Neural progenitor cell (in vitro differentiated cells): Measurements from ENCODE around the gene MRPS10. TPM values are rescaled to one million over a fixed set of nuclear protein-coding genes. Genes with fewer than 3 reads are reported as not detected.

Experiments
- DNase-seq: peaks from one replicate; pipeline ENCODE4 v3.0.0-alpha.2; 2016; ENCODE audit warnings: low spot score
- H2AFZ ChIP-seq: fragments of 200-600 bp; sonication (generic); replicated peaks from 2 replicates; pipeline ENCODE4 v1.6.1; 2016; ENCODE audit warnings: antibody characterized with exemption
- H3F3A ChIP-seq: fragments of 200-600 bp; sonication (generic); 2 replicates; pipeline ENCODE4 v1.6.1; 2016; ENCODE audit warnings: antibody characterized with exemption, low read depth
- H3K27ac ChIP-seq: fragments of 200-600 bp; sonication (generic); 2 replicates; pipeline ENCODE4 v1.5.1; 2016; ENCODE audit warnings: mild to moderate bottlenecking
- H3K27me3 ChIP-seq: fragments of 200-600 bp; sonication (generic); 2 replicates; pipeline ENCODE4 v1.6.1; 2016; ENCODE audit warnings: mild to moderate bottlenecking, moderate library complexity
- H3K36me3 ChIP-seq: fragments of 200-600 bp; sonication (generic); 2 replicates; pipeline ENCODE4 v1.5.1; 2016
- H3K4me1 ChIP-seq: fragments of 200-600 bp; sonication (generic); 2 replicates; pipeline ENCODE4 v1.6.1; 2016; ENCODE audit warnings: mixed run types
- H3K4me2 ChIP-seq: fragments of 200-600 bp; sonication (generic); 2 replicates; pipeline ENCODE4 v1.6.1; 2016
- H3K4me3 ChIP-seq: fragments of 200-600 bp; sonication (generic); 2 replicates; pipeline ENCODE4 v1.5.1; 2016
- H3K79me2 ChIP-seq: fragments of 200-600 bp; sonication (generic); 2 replicates; pipeline ENCODE4 v1.6.1; 2016; ENCODE audit warnings: low read depth
- H3K9ac ChIP-seq: fragments of 200-600 bp; sonication (generic); 2 replicates; pipeline ENCODE4 v1.6.1; 2016
- H3K9me3 ChIP-seq: fragments of 200-600 bp; sonication (generic); 2 replicates; pipeline ENCODE4 v1.5.1; 2016; ENCODE audit warnings: low read depth
- H4K20me1 ChIP-seq: fragments of 200-600 bp; sonication (generic); 2 replicates; pipeline ENCODE4 v1.6.1; 2016; ENCODE audit warnings: low read depth
- H3K27ac Mint-ChIP-seq: 3 replicates; pipeline ENCODE4 v1.8.0; 2021; ENCODE audit warnings: mixed read lengths
- H3K27me3 Mint-ChIP-seq: 2 replicates; pipeline ENCODE4 v1.8.0; 2022; ENCODE audit warnings: low read depth, mild to moderate bottlenecking, inconsistent platforms, moderate library complexity, mixed read lengths; ENCODE audit not compliant: insufficient read depth
- H3K36me3 Mint-ChIP-seq: 3 replicates; pipeline ENCODE4 v1.8.0; 2021; ENCODE audit warnings: mixed read lengths
- H3K4me1 Mint-ChIP-seq: 3 replicates; pipeline ENCODE4 v1.8.0; 2021; ENCODE audit warnings: mixed read lengths
- H3K4me3 Mint-ChIP-seq: 3 replicates; pipeline ENCODE4 v1.8.0; 2021; ENCODE audit warnings: mild to moderate bottlenecking, moderate library complexity, mixed read lengths
- H3K9me3 Mint-ChIP-seq: 3 replicates; pipeline ENCODE4 v1.8.0; 2020; ENCODE audit warnings: mixed read lengths
- EZH2 ChIP-seq: fragments of 200-600 bp; sonication (generic); IDR thresholded peaks from 2 replicates; pipeline ENCODE4 v1.6.1; 2017; ENCODE audit warnings: antibody characterized with exemption, mild to moderate bottlenecking, moderate library complexity
- EZH2phosphoT487 ChIP-seq: fragments of 200-600 bp; sonication (generic); IDR thresholded peaks from 2 replicates; pipeline ENCODE4 v1.6.1; 2017; ENCODE audit warnings: antibody characterized with exemption
- total RNA-seq: library from RNA; depleted of rRNA; stranded (reverse); fragments of >200 nt; gene quantifications from 2 replicates; pipeline ENCODE4 v1.2.3, GENCODE V29; 2015; ENCODE audit warnings: low replicate concordance
- TF ChIP-seq, protein P1 (sequence below): fragments of 200-600 bp; sonication (generic); IDR thresholded peaks from 2 replicates; pipeline ENCODE4 v1.5.1; 2017; ENCODE audit warnings: antibody characterized with exemption, mild to moderate bottlenecking

Gene MRPS10
- 42.1 and 68.0 TPM in 2 replicates for total RNA-seq

DNA sequence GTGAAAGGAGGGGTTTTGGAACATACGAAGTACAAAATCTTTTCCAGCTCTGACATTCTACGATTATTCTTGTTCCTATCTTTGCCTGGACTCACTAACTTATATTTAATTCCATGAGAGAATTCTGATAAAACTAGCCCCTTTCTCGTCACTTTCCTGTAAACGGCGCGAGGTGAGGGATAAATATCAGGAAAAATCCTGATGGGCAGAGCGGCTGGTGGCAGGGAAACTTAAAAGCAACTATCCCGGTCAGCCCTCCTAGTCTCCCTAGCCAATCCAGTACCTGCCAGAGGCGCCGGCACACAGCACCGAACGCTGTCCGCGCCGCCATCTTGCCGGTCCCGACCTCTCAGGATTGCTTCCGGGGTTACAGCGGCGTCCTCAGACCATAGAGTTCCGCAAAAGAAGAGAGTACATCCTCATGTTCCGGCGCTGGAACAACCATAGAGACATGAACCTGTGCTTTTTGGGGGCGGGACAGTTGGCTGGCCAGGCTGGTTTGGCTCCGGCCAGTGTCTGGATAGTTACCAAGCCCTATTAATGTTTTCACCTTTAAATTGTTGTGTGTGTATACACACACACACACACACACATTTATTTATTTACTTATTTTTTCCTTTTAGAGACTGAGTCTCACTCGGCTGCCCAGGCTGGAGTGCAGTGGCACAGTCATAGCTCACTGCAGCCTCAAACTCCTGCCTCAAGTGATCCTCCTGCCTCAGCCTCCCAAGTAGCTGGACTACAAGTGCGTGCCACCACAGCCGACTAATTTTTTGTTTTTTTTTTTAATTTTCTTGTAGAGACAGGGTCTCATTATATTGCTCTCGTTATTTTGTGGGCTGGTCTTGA lies at the start of gene MRPS10:
MRPS10 (minus strand) TSS at position 343 of the 849 bp plus-strand sequence; CDS start at position 331, 12 bp downstream.
- peak within 1 kb of the TSS; percentile 84 for H3K4me3 ChIP-seq
- H3K27me3 Mint-ChIP-seq, result no peaks in the 10 kb centered on the region
- H4K20me1 ChIP-seq, result no peaks in the 10 kb centered on the region
- H3K9ac ChIP-seq, result peak within 1 kb of the TSS; percentile 93
- H3F3A ChIP-seq, result peaks cover 12% of the 10 kb centered on the region
- H3K27ac Mint-ChIP-seq, result peak within 1 kb of the TSS; percentile 96
- no peaks in the 10 kb centered on the region for H3K27me3 ChIP-seq
- H3K4me1 ChIP-seq, result peaks cover 6% of the 10 kb centered on the region
- H3K79me2 ChIP-seq, result peaks cover 29% of the 10 kb centered on the region
- peaks cover 15% of the 10 kb centered on the region for H3K4me1 Mint-ChIP-seq
- no peaks in the 10 kb centered on the region for H3K9me3 Mint-ChIP-seq
- peaks cover 6% of the 10 kb centered on the region for H3K36me3 Mint-ChIP-seq
- peaks cover 7% of the 10 kb centered on the region for H3K36me3 ChIP-seq
- TF ChIP-seq, protein P1, sequence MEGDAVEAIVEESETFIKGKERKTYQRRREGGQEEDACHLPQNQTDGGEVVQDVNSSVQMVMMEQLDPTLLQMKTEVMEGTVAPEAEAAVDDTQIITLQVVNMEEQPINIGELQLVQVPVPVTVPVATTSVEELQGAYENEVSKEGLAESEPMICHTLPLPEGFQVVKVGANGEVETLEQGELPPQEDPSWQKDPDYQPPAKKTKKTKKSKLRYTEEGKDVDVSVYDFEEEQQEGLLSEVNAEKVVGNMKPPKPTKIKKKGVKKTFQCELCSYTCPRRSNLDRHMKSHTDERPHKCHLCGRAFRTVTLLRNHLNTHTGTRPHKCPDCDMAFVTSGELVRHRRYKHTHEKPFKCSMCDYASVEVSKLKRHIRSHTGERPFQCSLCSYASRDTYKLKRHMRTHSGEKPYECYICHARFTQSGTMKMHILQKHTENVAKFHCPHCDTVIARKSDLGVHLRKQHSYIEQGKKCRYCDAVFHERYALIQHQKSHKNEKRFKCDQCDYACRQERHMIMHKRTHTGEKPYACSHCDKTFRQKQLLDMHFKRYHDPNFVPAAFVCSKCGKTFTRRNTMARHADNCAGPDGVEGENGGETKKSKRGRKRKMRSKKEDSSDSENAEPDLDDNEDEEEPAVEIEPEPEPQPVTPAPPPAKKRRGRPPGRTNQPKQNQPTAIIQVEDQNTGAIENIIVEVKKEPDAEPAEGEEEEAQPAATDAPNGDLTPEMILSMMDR, result no peak
- peak; percentile 46 for TF ChIP-seq EZH2
- H3K4me3 Mint-ChIP-seq, result peak within 1 kb of the TSS; percentile 96
- peak within 1 kb of the TSS; percentile 86 for H2AFZ ChIP-seq
- peak within 1 kb of the TSS; percentile 93 for H3K27ac ChIP-seq
- peak; percentile 96 for DNase-seq
- no peaks in the 10 kb centered on the region for H3K9me3 ChIP-seq
- H3K4me2 ChIP-seq, result peak within 1 kb of the TSS; percentile 98

DNA sequence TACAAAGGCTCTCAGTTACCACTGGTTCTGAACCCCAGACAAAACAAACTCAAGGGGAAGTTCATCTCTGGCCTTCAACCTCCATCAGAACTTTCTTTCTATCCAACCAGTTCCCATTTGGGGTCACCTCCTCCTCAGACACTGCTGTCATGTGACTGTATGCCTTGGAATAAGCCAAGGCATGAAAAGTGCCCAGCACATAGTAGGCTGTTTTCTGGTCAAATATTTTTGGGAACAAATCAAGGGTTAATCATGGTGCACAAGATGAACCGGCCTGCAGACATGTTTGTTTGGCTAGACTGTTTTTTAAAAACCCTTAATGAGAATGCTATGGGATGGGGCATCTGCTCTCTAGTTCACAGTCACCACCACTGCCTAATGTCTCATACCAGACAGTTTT lies 48.9 kb upstream of the MRPS10 start:
- H3K36me3 Mint-ChIP-seq, result peaks cover 5% of the 10 kb centered on the region

DNA sequence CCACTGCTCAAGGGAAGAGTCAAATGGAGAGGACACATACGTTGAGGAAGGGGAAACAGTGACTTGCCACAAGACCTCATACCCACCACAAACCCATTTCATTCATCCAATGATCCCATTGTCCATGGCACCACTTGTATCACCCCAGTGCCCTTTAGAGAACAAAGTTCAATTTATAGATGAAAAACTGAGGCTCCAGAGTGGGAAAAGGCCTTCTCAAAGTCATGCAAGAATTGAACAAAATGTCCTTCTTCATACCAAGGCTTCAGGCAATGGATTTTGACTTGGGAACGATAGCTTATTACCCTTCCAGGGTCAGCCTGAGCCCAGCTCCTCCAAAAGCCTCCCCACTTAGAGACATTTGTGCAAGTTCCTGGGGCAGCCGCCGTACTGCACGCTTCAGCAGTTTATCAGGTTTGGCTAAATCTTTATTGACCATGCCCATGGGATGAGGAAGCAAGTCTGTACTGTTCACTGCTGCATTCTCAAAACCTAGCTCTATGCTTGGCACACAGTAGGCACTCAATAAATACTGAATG lies 47.3 kb upstream of the MRPS10 start:
- TF ChIP-seq, protein P1, result no peak
- TF ChIP-seq EZH2phosphoT487 (no peak), EZH2 (no peak)

More for the DNA sequence above, 48.9 kb upstream of the MRPS10 start:
- no peak overlapping the region for H3K4me3 Mint-ChIP-seq
- H3K27ac Mint-ChIP-seq, result no peak overlapping the region
- Histone ChIP-seq H3K27ac (no peak overlapping the region), H2AFZ (no peak overlapping the region), H3K9me3 (no peaks in the 10 kb centered on the region), H3K36me3 (no peaks in the 10 kb centered on the region), H3K4me2 (no peak overlapping the region), H4K20me1 (no peaks in the 10 kb centered on the region), H3K79me2 (no peaks in the 10 kb centered on the region), H3K4me1 (no peaks in the 10 kb centered on the region), H3K4me3 (no peak overlapping the region), H3F3A (no peaks in the 10 kb centered on the region), H3K27me3 (no peaks in the 10 kb centered on the region), H3K9ac (no peak overlapping the region)
- TF ChIP-seq, protein P1, result no peak
- TF ChIP-seq EZH2 (no peak), EZH2phosphoT487 (no peak)
- H3K9me3 Mint-ChIP-seq, result no peaks in the 10 kb centered on the region
- peaks cover 7% of the 10 kb centered on the region for H3K27me3 Mint-ChIP-seq
- H3K4me1 Mint-ChIP-seq, result peaks cover 2% of the 10 kb centered on the region
- DNase-seq, result no peak

More for the DNA sequence above, 47.3 kb upstream of the MRPS10 start:
- no peak for DNase-seq
- Histone ChIP-seq H3K9me3 (no peaks in the 10 kb centered on the region), H3F3A (no peaks in the 10 kb centered on the region), H3K4me1 (no peaks in the 10 kb centered on the region), H2AFZ (no peak overlapping the region), H3K9ac (no peak overlapping the region), H3K36me3 (no peaks in the 10 kb centered on the region), H3K4me2 (no peak overlapping the region), H3K4me3 (no peak overlapping the region), H4K20me1 (no peaks in the 10 kb centered on the region), H3K27ac (no peak overlapping the region), H3K27me3 (no peaks in the 10 kb centered on the region), H3K79me2 (no peaks in the 10 kb centered on the region)
- Mint-ChIP-seq H3K4me1 (peaks cover 2% of the 10 kb centered on the region), H3K36me3 (peaks cover 5% of the 10 kb centered on the region), H3K9me3 (no peaks in the 10 kb centered on the region), H3K27me3 (peaks cover 7% of the 10 kb centered on the region), H3K27ac (no peak overlapping the region), H3K4me3 (no peak overlapping the region)
